AG04450 (cell line): ENCODE results near the gene ENTREP1. TPM values are rescaled to one million over a fixed set of nuclear protein-coding genes. Genes with fewer than 3 reads are reported as not detected.
"Not testable (repeated sequence)": the region's sequence is repeated elsewhere in the genome, so short reads cannot be mapped to it uniquely, and the experiment has no call there.

ENCODE experiments used
- CTCF ChIA-PET: fragments of 300-600, 350-600 bp; formaldehyde crosslinking; extraction: SDS; loops from one replicate; lab custom pipeline; 2022; ENCODE audit warnings: antibody characterized with exemption, inconsistent platforms; lab: Charles Lee
- POLR2A ChIA-PET: fragments of 350-600 bp; formaldehyde crosslinking; extraction: SDS; loops from one replicate; lab custom pipeline; 2021; ENCODE audit warnings: antibody characterized with exemption, inconsistent platforms; lab: Yijun Ruan, JAX
- DNase-seq: peaks from one replicate; pipeline ENCODE4 v3.0.0-alpha.2; 2011; ENCODE audit warnings: low read depth, low spot score
- H3K27ac ChIP-seq: one replicate; pipeline ENCODE4 v1.5.1; 2012; ENCODE audit warnings: low read depth, low read length, control low read depth
- H3K27me3 ChIP-seq: one replicate; pipeline ENCODE4 v1.6.0; 2012; ENCODE audit warnings: low read length; ENCODE audit not compliant: control insufficient read depth, insufficient read depth
- H3K4me3 ChIP-seq: 2 replicates; pipeline ENCODE4 v1.5.1; 2011; ENCODE audit warnings: mild to moderate bottlenecking, low read depth, low read length, control low read depth
- H3K9me3 ChIP-seq: 2 replicates; pipeline ENCODE4 v1.5.1; 2012; ENCODE audit warnings: low read length; ENCODE audit not compliant: control insufficient read depth, insufficient read depth
- polyA plus RNA-seq: library from polyadenylated mRNA; depleted of rRNA; stranded (reverse); fragments of >200 nt; gene quantifications from 2 replicates; pipeline ENCODE4 v1.2.3, GENCODE V29; 2011
- TF ChIP-seq, protein P1 (sequence below): IDR thresholded peaks from 2 replicates; pipeline ENCODE4 v1.5.1; 2011; ENCODE audit warnings: low read depth, low read length, control low read depth, inconsistent platforms

The ENTREP1 gene
- polyA plus RNA-seq, 1 experiment, result not detected

- no peaks in the 10 kb centered on the region for H3K9me3 ChIP-seq
- POLR2A ChIA-PET, result no interaction called here
- CTCF ChIA-PET, result no interaction called here
Observed at GRCh38 chr9:69395718-69396117, 70.7 kb downstream of the ENTREP1 start.

GRCh38 chr9:69396759-69397158, 71.7 kb downstream of the ENTREP1 start:
- Histone ChIP-seq H3K4me3 (no peak overlapping the region), H3K27me3 (peaks cover 10% of the 10 kb centered on the region), H3K27ac (no peak overlapping the region), H3K9me3 (no peaks in the 10 kb centered on the region)
- DNase-seq, result no peak
- POLR2A ChIA-PET, result no interaction called here
- TF ChIP-seq, protein P1, sequence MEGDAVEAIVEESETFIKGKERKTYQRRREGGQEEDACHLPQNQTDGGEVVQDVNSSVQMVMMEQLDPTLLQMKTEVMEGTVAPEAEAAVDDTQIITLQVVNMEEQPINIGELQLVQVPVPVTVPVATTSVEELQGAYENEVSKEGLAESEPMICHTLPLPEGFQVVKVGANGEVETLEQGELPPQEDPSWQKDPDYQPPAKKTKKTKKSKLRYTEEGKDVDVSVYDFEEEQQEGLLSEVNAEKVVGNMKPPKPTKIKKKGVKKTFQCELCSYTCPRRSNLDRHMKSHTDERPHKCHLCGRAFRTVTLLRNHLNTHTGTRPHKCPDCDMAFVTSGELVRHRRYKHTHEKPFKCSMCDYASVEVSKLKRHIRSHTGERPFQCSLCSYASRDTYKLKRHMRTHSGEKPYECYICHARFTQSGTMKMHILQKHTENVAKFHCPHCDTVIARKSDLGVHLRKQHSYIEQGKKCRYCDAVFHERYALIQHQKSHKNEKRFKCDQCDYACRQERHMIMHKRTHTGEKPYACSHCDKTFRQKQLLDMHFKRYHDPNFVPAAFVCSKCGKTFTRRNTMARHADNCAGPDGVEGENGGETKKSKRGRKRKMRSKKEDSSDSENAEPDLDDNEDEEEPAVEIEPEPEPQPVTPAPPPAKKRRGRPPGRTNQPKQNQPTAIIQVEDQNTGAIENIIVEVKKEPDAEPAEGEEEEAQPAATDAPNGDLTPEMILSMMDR, result no peak
- CTCF ChIA-PET, result no interaction called here

More at GRCh38 chr9:69395718-69396117, 70.7 kb downstream of the ENTREP1 start:
- no peak for DNase-seq
- peaks cover 7% of the 10 kb centered on the region for H3K27me3 ChIP-seq
- TF ChIP-seq, protein P1, result no peak
- no peak overlapping the region for H3K4me3 ChIP-seq
- no peak overlapping the region for H3K27ac ChIP-seq

GRCh38 chr9:69397384-69398214, 72.6 kb downstream of the ENTREP1 start:
- POLR2A ChIA-PET, result no interaction called here

GRCh38 chr9:69400470-69400869, 75.5 kb downstream of the ENTREP1 start:
- no peak overlapping the region for H3K27ac ChIP-seq
- TF ChIP-seq, protein P1, result no peak
- H3K9me3 ChIP-seq, result no peaks in the 10 kb centered on the region
- H3K4me3 ChIP-seq, result no peak overlapping the region
- CTCF ChIA-PET, result no interaction called here
- H3K27me3 ChIP-seq, result peaks cover 7% of the 10 kb centered on the region
- DNase-seq, result no peak
- POLR2A ChIA-PET, result no interaction called here

More at GRCh38 chr9:69397384-69398214, 72.6 kb downstream of the ENTREP1 start:
- no peak for DNase-seq
- Histone ChIP-seq H3K27ac (no peak overlapping the region), H3K9me3 (no peaks in the 10 kb centered on the region), H3K27me3 (peaks cover 7% of the 10 kb centered on the region), H3K4me3 (no peak overlapping the region)
- TF ChIP-seq, protein P1, result no peak
- CTCF ChIA-PET, result interaction anchor here (1.1 kb wide), 1 partner anchor 275 kb away, joined by 3 read pairs; no protein-coding TSS in a partner anchor

DNA sequence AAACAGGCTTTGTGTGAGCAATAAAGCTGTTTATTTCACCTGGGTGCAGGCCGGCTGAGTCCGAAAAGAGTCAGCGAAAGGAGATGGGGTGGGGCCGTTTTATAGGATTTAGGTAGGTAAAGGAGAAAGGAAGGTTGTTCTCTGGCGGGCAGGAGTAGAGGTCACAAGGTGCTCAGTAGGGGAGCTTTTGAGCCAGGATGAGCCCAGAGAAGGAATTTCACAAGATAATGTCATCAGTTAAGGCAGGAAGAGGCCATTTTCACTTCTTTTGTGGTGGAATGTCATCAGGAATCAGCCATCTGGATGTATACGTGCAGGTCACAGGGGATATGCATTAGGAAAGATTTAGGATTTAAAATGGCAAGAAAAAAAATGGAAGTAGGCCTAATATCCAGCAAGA, 84.9 kb downstream of the ENTREP1 start:
- H3K9me3 ChIP-seq, H3K27ac ChIP-seq, H3K4me3 ChIP-seq, DNase-seq, CTCF ChIA-PET, POLR2A ChIA-PET, H3K27me3 ChIP-seq: not testable (repeated sequence)
